BLaER1 (cell line): Measurements from ENCODE around the gene ANKRD60.
A peak's percentile ranks its signal among the peaks of the same experiment; 100 is the strongest.

ENCODE experiments used
- H3K27ac ChIP-seq: shearing (Covaris generic); formaldehyde crosslinking; 2 replicates; pipeline ENCODE4 v1.8.1; 2022
- H3K27me3 ChIP-seq: shearing (Covaris generic); formaldehyde crosslinking; 2 replicates; pipeline ENCODE4 v1.8.1; 2022
- H3K36me3 ChIP-seq: shearing (Covaris generic); formaldehyde crosslinking; 2 replicates; pipeline ENCODE4 v1.8.1; 2022
- H3K4me1 ChIP-seq: shearing (Covaris generic); formaldehyde crosslinking; 2 replicates; pipeline ENCODE4 v1.8.1; 2022
- H3K4me2 ChIP-seq: shearing (Covaris generic); formaldehyde crosslinking; 2 replicates; pipeline ENCODE4 v1.8.1; 2022
- H3K4me3 ChIP-seq: shearing (Covaris generic); formaldehyde crosslinking; 2 replicates; pipeline ENCODE4 v1.8.1; 2022
- H3K9ac ChIP-seq: shearing (Covaris generic); formaldehyde crosslinking; 2 replicates; pipeline ENCODE4 v1.8.1; 2022
- H3K9me3 ChIP-seq: shearing (Covaris generic); formaldehyde crosslinking; 2 replicates; pipeline ENCODE4 v1.8.1; 2022
- H4K20me1 ChIP-seq: shearing (Covaris generic); formaldehyde crosslinking; 2 replicates; pipeline ENCODE4 v1.8.1; 2022
- Cebpa-rat ChIP-seq: shearing (Covaris generic); IDR thresholded peaks from 2 replicates; pipeline ENCODE4 v1.8.1; 2022

The ANKRD60 gene

DNA sequence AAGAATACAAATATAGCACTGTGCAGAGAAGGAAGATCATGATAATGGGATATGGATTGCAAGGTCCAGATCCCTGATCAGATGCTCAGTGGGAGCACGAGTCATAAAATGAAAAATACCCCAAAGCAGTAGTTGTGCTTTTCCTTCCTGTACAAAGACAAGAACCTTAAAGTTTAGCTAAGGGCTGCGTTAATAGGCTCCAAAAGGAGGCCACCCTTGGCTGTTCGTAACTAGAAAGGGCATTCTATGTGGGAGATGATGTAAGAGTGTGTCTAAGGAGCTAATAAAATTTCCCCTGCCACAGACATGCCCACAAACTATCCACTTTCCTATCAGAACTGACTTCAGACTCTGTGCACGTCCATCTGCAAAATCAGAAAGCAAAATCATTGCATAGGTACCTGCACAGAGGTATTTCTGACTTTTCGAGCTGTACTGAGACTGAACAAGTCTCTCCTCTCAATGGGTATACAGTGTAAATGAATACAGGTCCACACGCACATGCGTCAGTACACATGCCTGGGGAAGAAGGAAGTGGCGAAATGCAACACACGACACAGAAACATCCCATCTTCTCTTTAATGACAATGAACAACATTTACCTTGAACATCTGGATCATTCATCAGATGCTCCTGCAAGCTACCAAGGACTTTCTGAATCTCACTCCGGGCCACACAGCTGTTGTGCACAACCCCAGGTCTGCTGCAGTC, 16.9 kb upstream of the ANKRD60 start:
- no peak overlapping the region for H3K4me3 ChIP-seq
- H4K20me1 ChIP-seq = no peaks in the 10 kb centered on the region
- no peak overlapping the region for H3K9ac ChIP-seq
- H3K27me3 ChIP-seq = no peaks in the 10 kb centered on the region
- H3K4me1 ChIP-seq = no peaks in the 10 kb centered on the region
- no peak overlapping the region for H3K4me2 ChIP-seq
- peaks cover 57% of the 10 kb centered on the region for H3K36me3 ChIP-seq
- no peak for TF ChIP-seq Cebpa-rat
- H3K9me3 ChIP-seq = no peaks in the 10 kb centered on the region
- no peak overlapping the region for H3K27ac ChIP-seq

DNA sequence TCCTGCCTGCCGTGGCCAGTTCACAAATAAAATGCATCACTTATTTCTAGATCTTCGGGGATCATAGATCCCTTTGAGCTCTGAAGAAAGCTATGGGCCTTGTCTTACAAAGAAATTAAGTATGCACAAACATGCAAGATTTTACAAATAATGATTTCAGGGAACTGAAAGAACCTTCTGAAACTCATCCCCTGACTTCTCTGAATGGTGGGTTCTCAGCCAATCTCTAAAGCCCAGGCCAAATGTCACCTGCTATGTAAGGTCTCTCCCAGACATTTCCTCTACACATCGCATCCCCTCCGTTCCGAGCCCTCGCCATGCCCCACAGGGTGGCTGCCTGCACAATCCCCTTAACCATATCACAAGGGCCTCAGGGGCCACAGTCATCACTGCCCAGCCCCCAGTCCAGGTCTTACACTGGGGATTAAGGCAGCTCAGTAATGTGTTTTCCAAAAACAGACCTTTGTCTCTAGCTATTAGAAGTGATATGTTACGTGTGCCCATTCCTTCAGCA, 16.1 kb upstream of the ANKRD60 start:
- H3K4me1 ChIP-seq = no peaks in the 10 kb centered on the region
- TF ChIP-seq Cebpa-rat = no peak
- no peaks in the 10 kb centered on the region for H4K20me1 ChIP-seq
- no peak overlapping the region for H3K27ac ChIP-seq
- no peaks in the 10 kb centered on the region for H3K27me3 ChIP-seq
- no peak overlapping the region for H3K4me2 ChIP-seq
- no peaks in the 10 kb centered on the region for H3K9me3 ChIP-seq
- H3K9ac ChIP-seq = no peak overlapping the region
- no peak overlapping the region for H3K4me3 ChIP-seq
- peaks cover 52% of the 10 kb centered on the region for H3K36me3 ChIP-seq

DNA sequence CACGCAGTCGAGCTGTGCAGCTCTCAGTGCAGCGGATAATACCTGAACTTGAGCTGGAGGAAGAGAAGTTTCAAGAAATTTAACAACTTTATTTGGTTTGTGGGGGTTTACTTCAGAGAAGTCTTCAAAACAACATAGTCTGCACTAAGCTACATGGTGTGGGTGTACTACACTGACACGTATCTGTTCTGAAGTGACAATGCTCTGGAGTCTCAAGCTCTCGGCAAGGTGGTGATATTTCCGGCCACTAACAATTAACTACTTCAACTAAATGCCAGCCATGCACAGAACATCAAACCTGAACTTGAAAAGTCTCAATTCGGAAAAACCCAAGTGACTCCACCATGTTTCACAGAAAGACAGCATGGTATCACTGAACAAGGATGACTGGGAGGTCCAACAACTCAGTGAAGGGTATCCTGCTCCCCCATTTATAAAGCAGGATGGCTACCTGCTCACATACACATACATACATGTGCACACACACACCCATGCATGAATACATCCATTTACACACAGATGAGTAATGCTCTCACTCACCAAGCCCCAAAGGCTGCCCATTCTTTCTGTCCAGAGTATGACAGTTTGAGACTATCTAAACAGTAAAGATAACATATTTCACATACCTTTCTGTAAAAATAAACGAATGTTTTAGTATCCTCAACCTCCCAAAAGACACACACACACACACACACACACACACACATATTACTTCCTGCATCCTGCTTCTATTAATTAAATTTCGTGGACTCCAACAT, 15.4 kb upstream of the ANKRD60 start:
- no peak for TF ChIP-seq Cebpa-rat
- Histone ChIP-seq H3K9ac (no peak overlapping the region), H3K36me3 (peaks cover 52% of the 10 kb centered on the region)

DNA sequence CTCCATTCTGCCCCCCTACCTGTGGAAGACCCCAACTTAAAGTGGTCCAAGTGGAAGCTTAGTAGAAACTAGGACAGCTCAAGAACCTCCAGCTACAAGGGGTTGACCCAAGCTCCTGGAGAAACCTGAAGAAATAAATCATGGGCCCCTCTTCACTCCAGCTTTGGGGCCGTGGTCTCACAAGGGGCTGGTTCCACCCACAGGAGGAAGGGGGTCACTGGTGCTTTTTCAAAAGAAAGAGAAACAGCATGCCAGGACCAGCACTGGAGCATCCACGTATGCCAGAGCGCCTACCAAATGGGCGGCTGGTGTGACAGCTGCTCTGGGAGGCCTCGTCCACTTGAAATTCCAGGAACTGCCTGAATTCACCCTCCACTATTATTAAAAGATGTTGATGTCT, 14.4 kb upstream of the ANKRD60 start:
- no peaks in the 10 kb centered on the region for H3K9me3 ChIP-seq
- no peaks in the 10 kb centered on the region for H3K27me3 ChIP-seq
- peaks cover 2% of the 10 kb centered on the region; the same call in 1 of the 2 replicates for H3K4me1 ChIP-seq
- H3K4me3 ChIP-seq = no peak overlapping the region
- TF ChIP-seq Cebpa-rat = no peak
- H3K36me3 ChIP-seq = peaks cover 52% of the 10 kb centered on the region
- H3K27ac ChIP-seq = no peak overlapping the region
- H3K9ac ChIP-seq = no peak overlapping the region
- no peak overlapping the region for H3K4me2 ChIP-seq
- H4K20me1 ChIP-seq = no peaks in the 10 kb centered on the region

More for the DNA sequence above, 15.4 kb upstream of the ANKRD60 start:
- Histone ChIP-seq H3K27ac (no peak overlapping the region), H3K4me2 (no peak overlapping the region), H4K20me1 (no peaks in the 10 kb centered on the region), H3K4me1 (no peaks in the 10 kb centered on the region), H3K9me3 (no peaks in the 10 kb centered on the region), H3K27me3 (no peaks in the 10 kb centered on the region), H3K4me3 (no peak overlapping the region)

DNA sequence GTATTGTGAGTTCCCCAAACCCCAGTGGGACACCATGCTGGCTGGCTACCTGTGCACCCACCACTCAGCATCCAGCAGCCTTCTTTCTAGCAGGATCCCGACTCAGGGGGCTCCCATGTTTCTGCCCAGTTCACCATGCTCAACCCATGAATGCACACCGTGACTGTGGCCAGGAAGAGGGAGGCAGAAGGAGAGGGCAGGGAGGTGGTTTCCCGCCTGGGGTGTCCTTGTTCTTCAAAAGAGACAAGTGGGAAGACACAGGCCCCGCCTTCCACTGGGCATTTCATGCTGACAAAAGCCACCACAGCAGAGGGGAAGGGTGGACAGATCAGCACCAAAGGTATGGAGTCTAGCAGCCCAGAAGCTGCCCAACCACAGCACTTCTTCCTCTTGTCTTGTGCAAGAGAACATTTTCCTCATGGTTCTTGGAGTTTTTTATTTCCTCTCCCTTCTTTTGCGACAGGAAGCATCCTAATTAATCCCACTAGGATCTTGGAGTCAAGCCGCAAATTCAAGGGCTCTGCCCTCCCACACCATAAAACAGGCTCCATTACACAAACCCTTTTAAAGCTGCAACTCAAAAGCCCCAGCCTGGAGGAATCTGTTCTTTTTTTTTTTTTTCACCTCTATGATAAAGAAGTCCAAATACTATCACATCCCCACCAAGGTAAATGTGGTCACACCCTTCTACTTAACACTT, 13.5 kb upstream of the ANKRD60 start:
- Histone ChIP-seq H4K20me1 (no peaks in the 10 kb centered on the region), H3K9me3 (no peaks in the 10 kb centered on the region), H3K36me3 (peaks cover 47% of the 10 kb centered on the region), H3K4me3 (no peak overlapping the region), H3K9ac (no peak overlapping the region), H3K4me1 (peaks cover 9% of the 10 kb centered on the region), H3K27me3 (no peaks in the 10 kb centered on the region), H3K4me2 (no peak overlapping the region), H3K27ac (no peak overlapping the region)
- no peak for TF ChIP-seq Cebpa-rat

DNA sequence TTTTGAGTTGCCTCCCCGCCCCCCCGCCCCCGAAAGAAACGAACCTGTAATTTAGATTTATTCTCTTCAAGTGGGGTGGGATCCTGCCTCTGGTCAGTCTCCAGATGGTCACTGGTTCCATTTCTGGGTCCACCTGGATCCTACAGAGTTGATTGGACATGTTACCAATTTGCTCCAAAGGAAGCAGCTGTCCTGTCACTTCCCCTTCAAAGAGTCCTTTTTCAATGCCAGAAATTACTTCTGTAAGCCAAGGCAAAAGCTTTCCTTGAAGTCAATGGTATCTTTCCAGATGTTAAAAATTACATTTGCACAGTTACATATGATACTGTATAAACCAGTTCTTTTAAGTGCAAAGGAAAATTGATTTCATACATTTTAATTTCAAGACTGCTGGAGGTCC, 12.0 kb upstream of the ANKRD60 start:
- Histone ChIP-seq H3K9ac (no peak overlapping the region), H3K4me3 (no peak overlapping the region), H3K36me3 (peaks cover 34% of the 10 kb centered on the region), H4K20me1 (no peaks in the 10 kb centered on the region), H3K27ac (no peak overlapping the region), H3K9me3 (no peaks in the 10 kb centered on the region), H3K27me3 (no peaks in the 10 kb centered on the region), H3K4me2 (no peak overlapping the region), H3K4me1 (peaks cover 15% of the 10 kb centered on the region)
- TF ChIP-seq Cebpa-rat = no peak

DNA sequence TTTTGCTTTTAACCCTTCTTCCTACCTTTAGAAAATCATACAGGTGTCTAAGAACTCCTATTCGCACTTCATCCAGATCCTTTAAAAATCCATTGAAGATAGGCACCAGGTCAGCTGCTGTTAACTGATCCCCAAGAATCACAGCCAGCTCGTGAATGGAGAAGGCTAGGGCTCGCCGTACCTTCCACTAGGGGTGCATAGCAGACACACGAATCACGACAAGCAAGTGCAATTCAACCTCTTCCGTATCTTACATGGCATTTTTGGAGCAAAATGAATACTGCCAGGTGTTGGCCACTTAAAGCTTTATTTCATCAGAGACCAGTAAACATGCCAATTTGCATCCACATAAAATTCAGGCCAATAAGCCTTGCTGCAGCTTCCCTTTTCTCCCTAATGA, 10.8 kb upstream of the ANKRD60 start:
- H3K27ac ChIP-seq = no peak overlapping the region
- H3K4me3 ChIP-seq = no peak overlapping the region
- no peak overlapping the region for H3K4me2 ChIP-seq
- no peaks in the 10 kb centered on the region for H3K9me3 ChIP-seq
- peaks cover 15% of the 10 kb centered on the region for H3K4me1 ChIP-seq
- H3K27me3 ChIP-seq = no peaks in the 10 kb centered on the region; the same call in 1 of the 2 replicates
- no peaks in the 10 kb centered on the region for H4K20me1 ChIP-seq
- peaks cover 22% of the 10 kb centered on the region for H3K36me3 ChIP-seq
- H3K9ac ChIP-seq = no peak overlapping the region
- TF ChIP-seq Cebpa-rat = no peak

DNA sequence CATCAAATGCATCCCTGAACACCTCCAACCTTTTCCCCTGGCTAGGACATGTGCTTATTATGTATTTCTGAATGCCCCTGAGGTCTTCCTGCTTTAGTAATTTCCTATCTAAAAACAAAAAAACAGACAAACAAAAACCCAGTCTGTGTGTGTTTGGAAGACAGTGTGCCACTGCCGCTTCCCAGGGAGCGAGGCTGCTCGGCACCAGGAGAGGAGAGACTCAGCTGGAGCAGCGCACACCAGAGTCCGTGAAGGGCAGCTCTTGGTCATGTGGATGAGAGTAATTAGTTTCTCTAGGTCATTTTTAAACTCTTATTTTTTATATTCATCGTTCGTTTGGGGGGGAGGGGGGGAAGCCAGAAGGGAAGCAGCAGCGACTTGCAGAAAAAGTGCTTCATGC, 10.0 kb upstream of the ANKRD60 start:
- H3K4me3 ChIP-seq = no peak overlapping the region

DNA sequence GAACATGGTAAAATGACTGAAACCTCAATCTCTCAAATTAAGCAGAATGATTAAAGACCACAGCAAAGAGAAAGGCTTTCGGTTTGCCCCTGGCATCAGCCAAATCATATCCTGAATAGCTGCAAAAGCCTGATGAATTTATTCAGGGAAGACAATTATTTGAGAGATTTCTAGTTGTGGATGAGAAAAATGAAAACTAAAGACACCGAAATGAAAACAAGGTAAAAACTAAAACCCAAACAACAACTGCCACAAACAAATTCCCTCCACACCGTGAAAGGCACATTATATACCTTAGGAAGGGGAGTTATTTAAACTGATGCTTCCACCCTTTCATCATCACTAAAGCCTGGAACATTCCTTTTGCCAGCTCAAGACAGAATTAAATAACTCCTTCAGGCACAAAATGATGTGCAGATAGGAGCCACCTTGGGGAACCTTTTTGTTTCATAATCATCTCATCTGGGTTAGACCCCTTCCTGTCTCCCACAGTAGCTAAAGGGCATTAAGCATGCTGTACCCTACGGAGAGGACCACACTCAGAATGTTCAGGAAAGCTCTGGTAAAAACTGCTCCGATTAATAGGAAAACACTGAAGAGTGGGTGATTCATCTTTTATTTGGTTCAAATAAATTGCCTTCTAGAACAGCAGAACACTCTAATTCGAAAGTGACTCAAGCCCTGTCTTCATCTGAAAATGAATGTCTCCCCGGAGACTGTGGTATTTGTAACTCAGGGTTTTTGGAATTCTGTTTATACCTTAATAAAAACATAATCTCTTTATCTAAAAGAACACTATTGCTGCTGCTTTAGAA, 9.1 kb upstream of the ANKRD60 start:
- Histone ChIP-seq H3K9me3 (no peaks in the 10 kb centered on the region), H3K4me2 (peak overlapping the region; percentile 92), H3K4me3 (peak overlapping the region; percentile 66), H3K27me3 (no peaks in the 10 kb centered on the region; the same call in 1 of the 2 replicates), H4K20me1 (no peaks in the 10 kb centered on the region), H3K4me1 (peaks cover 15% of the 10 kb centered on the region), H3K9ac (peak overlapping the region; percentile 18; the same call in 1 of the 2 replicates), H3K36me3 (peaks cover 5% of the 10 kb centered on the region; the same call in 1 of the 2 replicates), H3K27ac (no peak overlapping the region)
- no peak for TF ChIP-seq Cebpa-rat

More for the DNA sequence above, 10.0 kb upstream of the ANKRD60 start:
- Histone ChIP-seq H3K4me2 (no peak overlapping the region), H3K4me1 (peaks cover 15% of the 10 kb centered on the region), H3K27ac (no peak overlapping the region), H4K20me1 (no peaks in the 10 kb centered on the region), H3K9me3 (no peaks in the 10 kb centered on the region), H3K36me3 (peaks cover 14% of the 10 kb centered on the region), H3K27me3 (no peaks in the 10 kb centered on the region; the same call in 1 of the 2 replicates), H3K9ac (no peak overlapping the region)
- TF ChIP-seq Cebpa-rat = no peak
